ENCODE data around the gene C4orf54.

DNA sequence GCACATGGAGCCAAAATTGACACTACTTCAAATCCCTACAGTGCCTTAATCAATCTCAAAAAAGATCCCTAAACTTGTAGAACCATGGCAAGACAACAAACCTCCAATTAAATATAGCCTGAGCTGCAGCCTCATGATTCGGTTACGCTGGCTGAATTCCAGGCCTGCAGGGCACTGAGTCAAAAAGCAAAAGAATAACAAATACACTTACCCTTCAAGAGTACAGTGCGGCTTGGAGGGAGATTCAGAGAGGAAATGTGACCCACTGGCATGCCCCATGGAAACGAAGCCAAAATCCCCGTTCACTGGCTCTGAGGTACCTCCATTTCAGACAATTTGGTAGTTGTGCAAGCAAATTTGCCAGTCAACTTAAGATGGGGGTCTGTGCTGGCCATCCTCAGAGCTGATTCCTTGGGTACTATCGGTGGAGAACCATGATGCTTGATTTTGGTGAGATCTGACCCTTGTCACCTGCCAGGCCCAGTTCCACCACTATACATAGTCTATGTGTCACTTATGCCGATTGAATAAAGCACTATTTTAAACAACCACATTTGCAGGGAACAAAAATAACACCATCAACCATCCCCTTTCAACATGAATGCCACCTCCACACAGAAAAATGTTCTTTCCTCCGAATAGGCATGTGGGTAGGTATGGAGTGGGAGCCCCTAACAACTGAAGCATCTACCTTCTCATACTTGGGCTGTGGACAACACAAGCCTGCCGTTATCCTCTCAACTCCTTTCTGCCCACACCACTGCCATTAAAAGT, 2.1 kb downstream of the C4orf54 start:
- TF ChIP-seq POLR2AphosphoS5 (IDR thresholded peaks at IDR 0.05) (no peak), RAD21 (conservative IDR thresholded peaks at IDR 0.05) (no peak), CTCF (IDR thresholded peaks at IDR 0.05; ENCODE audit: poor library complexity, severe bottlenecking) (no peak)
